ENCODE measurements around the gene NDUFAF2.
"Not testable (repeated sequence)": the region's sequence is repeated elsewhere in the genome, so short reads cannot be mapped to it uniquely, and the experiment has no call there.

Gene NDUFAF2

DNA sequence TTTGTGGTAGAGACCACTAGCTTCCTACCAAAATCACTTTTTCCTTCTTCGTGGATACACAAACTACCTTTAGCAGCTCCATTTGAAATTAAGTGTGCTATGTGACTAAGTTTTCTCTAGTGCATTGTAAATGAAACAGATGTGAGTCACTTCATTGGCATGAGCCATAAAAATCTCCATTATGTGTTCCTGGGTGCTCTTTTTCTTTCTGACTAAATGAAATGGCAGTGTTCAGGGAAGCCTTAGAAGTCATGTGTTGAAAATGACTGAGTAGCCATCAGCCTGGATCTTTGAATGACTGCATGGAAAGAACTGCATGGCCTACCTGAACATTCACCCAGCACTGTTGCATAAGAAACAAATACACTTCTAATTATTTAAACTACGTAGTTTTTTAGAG, 107.9 kb downstream of the NDUFAF2 start:
- DNase-seq = peak; percentile 92

DNA sequence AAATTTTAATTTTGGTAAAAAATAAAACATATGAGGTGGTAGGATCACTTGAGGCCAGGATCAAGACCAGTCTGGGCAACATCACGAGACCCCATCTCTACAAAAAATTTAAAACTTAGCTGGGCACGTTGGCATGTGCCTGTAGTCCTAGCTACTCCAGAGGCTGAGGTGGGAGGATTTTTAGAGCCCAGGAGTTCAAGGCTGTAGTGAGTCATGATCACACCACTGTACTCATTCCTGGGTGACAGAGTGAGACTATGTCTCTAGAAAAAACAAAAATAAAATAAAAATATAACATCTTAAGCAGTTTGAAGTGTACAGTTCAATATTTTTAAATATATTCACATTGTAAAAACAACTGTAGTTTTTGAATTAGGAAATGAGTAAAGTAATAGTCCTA, 108.9 kb downstream of the NDUFAF2 start:
- peak; percentile 19 for DNase-seq

DNA sequence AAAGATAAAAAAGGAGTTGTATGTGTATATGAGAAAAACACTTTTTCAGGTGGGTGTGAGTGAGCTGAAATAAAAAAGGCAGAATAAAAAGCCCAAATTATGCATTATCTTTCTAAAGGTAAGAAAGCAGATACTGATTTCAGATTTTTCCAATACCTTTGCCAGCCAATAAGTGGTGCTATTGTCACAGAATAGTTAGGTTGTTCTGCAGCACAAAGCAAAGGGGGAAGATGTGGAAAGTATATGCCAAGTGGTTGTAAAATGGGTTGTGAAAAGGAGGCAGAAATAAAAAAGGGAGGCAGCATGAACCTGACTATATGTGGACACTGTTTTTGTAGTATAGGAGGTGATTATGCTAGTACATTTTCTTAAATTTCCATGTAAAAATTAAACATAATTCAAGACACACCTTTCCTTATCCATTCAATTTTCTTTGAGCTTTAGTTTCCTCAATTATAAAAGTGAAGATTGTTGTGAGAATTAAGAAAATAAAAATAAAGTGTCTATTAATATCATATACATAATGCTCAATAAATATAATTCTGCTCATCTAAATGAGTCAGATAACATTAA, 110.5 kb downstream of the NDUFAF2 start:
- DNase-seq = peak; percentile 60

DNA sequence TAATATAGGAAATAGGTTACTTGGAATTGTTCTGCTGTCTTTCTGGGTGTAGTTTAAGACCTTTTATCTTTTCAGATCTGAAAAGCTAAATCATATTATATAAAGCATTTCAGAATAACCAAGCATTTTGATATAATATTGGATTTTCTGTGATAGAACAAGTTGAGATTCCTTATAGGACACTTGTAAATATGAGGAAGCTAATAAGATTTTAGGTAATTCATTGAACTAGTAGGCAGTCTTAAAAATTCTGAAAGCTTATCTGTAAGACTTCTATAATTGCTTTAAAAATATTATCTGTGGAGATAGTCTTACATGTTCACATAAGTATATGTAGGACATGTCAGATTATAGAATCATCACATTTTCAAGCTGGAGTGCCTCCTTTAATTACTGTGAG, 114.5 kb downstream of the NDUFAF2 start:
- no peak for DNase-seq

DNA sequence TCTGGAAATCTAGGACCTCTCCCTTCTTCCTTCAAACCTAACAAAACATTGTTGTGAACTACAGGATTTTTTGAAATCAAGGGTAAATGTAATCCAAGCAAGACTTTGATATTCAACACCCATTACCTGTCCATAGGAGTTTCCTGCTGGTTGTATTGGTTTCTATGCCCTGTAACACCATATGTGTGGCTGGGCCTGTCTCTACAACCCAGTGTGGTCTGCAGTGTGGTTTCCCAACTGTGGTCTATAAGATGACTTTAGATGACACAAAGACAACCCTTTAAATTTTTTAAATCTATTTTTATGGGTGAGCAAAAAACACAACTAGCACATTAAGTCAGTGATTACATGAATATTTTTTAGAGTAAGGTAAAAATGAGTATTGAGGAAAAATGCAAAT, 124.1 kb downstream of the NDUFAF2 start:
- DNase-seq = no peak

DNA sequence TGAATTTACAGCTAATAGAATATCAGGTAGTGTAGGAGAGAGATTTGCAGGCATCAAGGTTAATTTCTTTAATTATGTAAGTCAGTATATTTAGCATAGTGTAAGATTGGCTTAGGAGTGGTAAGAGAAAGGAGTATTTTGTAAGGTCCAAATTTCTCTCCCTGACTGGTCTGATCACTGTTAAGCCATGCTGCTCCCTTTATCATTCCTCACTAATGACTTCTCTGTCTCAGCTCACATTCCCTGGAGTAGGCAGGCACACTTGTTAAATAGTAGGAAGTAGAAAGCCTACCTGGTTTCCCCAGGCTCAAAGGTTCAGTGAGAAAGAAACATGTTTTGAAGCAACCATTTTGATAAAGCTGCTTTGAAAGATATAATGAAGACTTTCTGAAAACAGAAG, 126.5 kb downstream of the NDUFAF2 start:
- no peak for DNase-seq

GRCh38 chr5:61076626-61077025, 131.6 kb downstream of the NDUFAF2 start:
- no peak for DNase-seq

DNA sequence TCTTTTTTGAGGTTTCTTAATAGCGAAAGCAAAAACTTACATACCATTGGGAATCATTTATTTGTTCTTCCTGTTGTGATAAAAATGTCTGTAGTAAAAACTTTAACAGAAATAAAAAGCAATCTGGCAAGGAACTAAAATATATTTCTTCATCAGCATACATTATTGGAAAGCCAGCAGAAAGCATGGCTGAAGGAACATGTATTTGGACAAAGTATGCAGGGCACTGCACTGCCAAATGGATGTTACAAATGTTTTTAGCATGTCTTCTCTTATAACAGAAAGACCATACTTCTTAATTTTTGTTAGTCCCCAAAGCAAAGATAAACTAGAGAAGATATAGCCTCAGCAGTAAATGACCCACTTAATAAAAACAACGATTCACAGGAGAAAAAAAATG, 136.7 kb downstream of the NDUFAF2 start:
- DNase-seq = no peak

DNA sequence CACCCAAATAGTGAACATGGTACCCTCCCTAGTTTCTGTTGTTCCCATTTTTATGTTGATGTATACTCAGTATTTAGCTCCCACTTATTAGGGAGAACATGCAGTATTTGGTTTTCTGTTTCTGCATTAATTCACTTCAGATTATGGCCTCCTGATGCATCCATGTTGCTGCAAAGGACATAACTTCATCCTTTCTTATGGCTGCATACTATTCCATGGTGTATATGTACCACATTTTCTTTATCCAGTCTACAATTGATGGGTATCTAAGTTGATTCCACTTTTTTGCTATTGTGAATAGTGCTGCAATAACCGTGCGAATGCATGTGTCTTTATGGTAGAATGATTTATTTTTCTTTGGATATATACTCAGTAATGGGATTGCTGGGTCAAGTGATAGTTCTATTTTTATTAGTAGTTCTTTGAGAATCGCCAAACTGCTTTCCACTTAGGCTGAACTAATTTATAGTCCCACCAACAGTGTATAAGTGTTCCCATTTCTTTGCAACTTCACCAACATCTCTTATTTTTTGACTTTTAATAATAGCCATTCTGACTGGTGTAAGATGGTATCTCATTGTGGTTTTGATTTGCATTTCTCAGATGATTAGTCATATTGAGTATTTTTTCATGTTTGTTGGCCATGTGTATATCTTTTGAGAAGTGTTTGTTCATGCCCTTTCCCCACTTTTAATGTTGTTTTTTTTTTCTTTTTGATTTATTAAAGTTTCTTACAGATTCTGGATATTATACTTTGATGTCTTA, 137.7 kb downstream of the NDUFAF2 start:
- peak; percentile 3 for DNase-seq

DNA sequence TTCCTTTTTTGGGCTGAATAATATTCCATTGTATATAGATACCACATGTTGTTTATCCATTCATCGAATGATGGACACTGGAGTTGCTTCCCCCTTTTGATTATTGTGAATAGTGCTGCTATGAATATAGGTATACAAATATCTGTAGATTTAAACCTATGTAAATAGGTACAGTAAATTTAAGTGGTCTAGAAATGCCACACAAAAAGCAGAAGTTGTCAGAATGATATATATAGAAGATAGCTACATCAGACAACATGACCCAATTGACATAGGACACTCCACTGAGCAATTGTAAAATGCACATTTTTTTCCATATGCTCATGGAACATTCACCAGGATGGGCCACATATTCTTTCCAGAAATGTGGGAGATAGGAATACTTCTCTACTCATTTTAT, 139.7 kb downstream of the NDUFAF2 start:
- DNase-seq = no peak

GRCh38 chr5:61085885-61086284, 140.9 kb downstream of the NDUFAF2 start:
- no peak for DNase-seq

- DNase-seq = no peak
Observed at GRCh38 chr5:61087921-61088320, 142.9 kb downstream of the NDUFAF2 start.

DNA sequence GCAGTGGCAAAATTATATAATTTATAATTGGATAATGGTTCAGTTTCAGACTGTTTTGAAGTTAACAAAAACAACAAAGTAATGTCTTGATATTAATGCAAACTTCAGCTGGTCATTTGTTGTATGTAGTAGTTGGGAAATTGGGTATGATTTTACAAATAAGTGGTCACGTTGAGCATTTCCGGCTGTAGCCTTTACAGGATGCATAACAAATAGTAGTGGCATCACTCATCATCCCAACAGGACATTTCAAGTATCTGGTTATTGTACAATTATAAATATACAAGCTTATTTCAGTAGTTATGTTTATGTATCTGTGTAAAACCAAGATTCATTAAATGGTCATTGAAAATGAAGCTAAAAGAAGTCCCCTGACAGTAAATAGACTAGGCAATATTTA, 144.3 kb downstream of the NDUFAF2 start:
- DNase-seq = no peak

- not testable (repeated sequence) for DNase-seq
Observed at GRCh38 chr5:61093046-61093771, 148.2 kb downstream of the NDUFAF2 start.

DNA sequence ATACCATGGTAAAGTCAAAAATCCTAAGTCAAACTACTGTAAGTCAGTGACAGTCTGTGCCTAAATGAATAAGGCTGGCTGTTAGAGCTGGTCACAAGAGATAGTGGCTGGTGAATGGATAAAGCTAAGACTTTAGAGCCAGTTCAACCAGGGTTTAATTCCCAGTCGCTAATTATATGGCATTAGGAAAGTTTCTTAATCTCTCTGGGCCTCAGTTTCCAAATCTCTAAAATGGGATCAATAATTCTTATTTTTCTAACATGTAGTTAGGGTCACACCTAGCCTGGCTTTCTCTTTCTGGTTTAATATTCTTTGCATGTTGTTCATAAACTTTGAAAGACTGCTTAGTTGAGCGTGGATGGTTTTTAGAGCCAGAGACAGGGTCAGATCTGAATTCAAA, 152.5 kb downstream of the NDUFAF2 start:
- DNase-seq = no peak

- DNase-seq = no peak
Observed at GRCh38 chr5:61098251-61098995, 153.4 kb downstream of the NDUFAF2 start.

DNA sequence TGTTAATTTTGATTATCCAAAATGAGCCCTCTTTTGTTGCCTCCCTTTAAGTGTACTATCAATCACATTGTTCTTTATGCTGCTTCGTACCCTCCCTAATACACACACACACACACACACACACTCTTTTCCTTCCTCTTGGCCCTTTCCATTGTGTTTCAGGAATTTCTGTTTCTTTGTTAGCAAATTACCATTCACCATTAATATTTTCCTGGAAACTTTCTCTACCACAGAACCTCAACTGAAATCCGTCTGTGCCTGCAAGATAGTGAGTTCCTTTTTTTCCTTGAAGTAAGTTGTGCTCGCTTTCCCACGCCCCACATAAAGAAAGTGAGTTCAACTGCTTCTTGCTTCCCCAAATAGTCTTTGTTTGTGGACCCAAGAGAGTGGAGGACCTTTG, 155.4 kb downstream of the NDUFAF2 start:
- no peak for DNase-seq

- no peak for DNase-seq
Observed at GRCh38 chr5:61114441-61114840, 169.4 kb downstream of the NDUFAF2 start.

- DNase-seq = no peak
Observed at GRCh38 chr5:61115968-61116367, 171.0 kb downstream of the NDUFAF2 start.

GRCh38 chr5:61119066-61119465, 174.1 kb downstream of the NDUFAF2 start:
- no peak for DNase-seq

GRCh38 chr5:61120534-61120933, 175.5 kb downstream of the NDUFAF2 start:
- DNase-seq = no peak

GRCh38 chr5:61123145-61123544, 178.1 kb downstream of the NDUFAF2 start:
- no peak for DNase-seq

GRCh38 chr5:61130289-61130688, 185.3 kb downstream of the NDUFAF2 start:
- no peak for DNase-seq
